GM21723 (cell line): ENCODE data around the gene KLHL5.
"Not testable (repeated sequence)": the region's sequence is repeated elsewhere in the genome, so short reads cannot be mapped to it uniquely, and the experiment has no call there.

ENCODE experiments used
- ATAC-seq: cut with Tn5 transposase; IDR thresholded peaks from one replicate; pipeline ENCODE4 v1.9.1; 2021; ENCODE audit warnings: mild to moderate bottlenecking, moderate library complexity; ENCODE audit not compliant: unreplicated experiment

The KLHL5 gene

GRCh38 chr4:39062094-39062769 lies at the start of gene KLHL5:
KLHL5 (plus strand) TSS chr4:39062232; CDS start chr4:39062653, 421 bp downstream.
- no peak for ATAC-seq

DNA sequence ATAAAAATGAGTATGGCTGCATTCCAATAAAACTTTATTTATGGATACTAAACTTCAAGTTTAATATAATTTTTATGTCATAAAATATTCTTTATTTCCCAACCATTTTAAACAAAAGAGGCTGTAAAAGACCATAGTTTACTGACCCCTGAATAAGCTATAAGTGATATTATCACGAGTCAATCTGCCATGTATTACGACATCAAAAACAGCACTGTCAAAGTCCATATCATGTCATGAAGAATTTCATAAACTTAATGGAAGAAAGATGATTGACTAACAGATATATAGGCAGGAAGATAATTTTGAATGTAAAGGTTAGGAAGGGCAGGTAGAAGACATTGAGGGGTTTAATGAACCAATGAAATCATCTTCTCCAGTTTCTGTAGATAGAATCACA lies 48.0 kb upstream of the KLHL5 start:
- ATAC-seq = no peak

DNA sequence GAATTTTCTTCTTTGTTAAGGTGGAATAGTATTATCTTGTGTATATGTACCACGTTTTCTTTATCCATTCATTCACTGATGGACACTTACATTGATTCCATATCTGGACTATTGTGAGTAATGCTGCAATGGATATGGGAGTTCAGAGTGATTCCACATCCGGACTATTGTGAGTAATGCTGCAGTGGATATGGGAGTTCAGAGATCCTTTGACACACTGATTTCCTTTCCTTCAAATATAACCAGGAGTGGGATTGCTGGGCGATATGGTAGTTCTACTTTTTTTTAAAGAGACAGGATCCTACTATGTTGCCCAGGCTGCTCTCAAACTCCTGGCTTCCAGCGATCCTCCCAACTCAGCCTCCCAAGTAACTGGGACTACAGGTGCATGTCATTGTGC lies 41.9 kb upstream of the KLHL5 start:
- no peak for ATAC-seq

GRCh38 chr4:39021631-39022030 lies 40.4 kb upstream of the KLHL5 start:
- no peak for ATAC-seq

GRCh38 chr4:39022241-39022640 lies 39.8 kb upstream of the KLHL5 start:
- no peak for ATAC-seq

DNA sequence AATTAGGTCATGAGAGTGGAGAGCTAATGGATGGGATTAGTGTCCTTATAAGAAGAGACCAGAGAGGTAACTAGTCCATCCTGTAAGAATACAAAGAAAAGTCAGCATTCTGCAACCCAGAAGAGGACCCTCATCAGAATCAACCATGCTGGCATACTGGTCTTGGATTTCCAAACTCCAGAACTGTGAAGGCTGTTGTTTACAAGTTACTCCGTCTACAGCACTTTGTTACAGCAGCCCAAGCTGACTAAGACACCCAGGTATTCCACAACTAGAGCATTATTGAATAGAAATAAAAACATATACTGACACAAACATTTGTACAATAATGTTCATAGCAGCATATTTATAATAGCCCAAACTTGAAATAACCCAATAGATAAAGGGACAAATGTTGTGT lies 39.0 kb upstream of the KLHL5 start:
- no peak for ATAC-seq

DNA sequence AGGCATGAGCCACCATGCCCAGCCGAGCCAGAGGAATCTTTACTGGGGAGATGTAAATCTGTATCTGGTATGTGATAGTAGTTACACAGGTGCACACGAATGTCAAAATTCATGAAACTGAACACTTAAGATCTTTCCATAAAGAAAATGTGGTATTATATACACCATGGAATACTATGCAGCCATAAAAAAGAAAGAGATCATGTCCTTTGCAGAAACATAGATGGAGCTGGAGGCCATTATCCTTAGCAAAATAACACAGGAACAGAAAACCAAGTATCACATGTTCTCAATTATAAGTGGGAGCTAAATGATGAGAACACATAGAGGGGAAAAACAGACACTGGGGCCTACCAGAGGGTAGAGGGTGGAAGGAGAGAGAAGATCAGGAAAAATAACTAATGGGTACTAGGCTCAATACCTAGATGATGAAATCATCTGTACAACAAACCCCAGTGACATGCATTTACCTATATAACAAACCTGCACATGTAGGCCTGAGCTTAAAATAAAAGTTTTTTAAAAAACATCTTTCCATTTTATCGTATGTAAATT lies 37.6 kb upstream of the KLHL5 start:
- no peak for ATAC-seq

DNA sequence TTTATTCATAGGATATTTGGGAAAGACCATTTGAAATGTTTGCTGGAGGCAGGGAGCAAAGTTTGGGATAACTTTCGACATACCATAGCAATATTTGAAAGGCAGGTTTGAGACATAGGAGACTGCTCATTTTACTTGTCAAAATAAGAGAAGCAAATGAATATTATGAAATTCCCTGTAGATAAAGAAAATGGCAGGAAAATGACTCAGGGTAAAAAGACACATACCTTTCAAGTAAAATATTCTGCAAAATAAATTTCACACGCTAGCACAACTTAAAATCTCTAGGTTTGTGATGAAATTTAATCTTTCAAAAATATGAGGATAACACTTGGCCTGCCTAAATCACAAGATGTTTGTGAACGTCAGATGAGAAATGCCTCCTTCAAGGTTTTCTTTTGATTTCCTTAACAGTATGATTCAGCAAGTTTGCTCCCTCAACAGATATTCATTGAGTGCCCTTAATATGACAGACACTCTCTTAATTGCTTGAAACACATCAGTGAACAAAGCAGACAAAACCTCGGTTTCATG lies 36.4 kb upstream of the KLHL5 start:
- ATAC-seq = no peak

- ATAC-seq = no peak
Measured at GRCh38 chr4:39026096-39026495, 35.9 kb upstream of the KLHL5 start.

DNA sequence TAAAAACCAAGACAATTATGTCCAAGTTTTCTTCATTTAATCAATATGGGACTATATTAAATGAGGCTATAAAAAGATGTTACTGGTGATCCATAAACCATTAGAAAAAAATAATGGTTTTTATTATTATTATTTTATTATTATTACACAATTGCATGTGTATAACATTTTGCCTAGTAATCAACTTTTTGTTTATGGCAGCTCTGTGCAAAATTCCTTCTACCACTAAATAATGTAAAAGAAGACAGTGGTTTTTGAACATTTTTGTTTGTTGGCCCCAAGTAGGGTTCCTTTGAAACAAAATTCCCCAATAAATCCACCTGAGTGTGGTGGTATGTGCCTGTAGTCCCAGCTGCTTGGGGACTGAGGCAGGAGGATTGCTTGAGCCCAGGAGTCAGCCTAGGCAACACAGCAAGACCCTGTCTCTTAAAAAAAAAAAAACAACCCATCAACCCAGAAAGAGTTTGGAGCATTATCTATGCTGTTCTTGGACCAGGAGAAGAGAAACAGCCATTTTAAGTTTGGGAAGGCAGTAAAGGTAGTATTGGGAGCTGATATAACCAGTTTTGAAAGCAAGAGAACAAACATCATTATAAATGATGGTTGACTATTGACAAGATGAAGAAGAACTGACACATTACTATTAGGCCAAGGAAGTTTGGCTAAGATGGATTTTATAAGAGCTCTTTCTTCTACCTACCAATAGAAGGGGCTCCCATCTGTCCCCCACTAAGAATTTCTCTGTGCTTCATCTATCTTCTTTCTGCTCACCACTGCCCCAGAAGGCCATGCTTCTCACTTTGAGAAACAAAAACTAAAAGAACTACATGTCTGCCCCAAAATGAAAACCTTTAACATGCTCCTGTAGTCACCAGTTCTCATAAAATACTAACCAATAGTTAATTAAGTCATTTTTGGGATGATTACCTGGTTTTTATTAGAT lies 32.0 kb upstream of the KLHL5 start:
- peak; percentile 34 for ATAC-seq

- ATAC-seq = peak; percentile 9
Measured at GRCh38 chr4:39030725-39031124, 31.3 kb upstream of the KLHL5 start.

- ATAC-seq = not testable (repeated sequence)
Measured at GRCh38 chr4:39031590-39032020, 30.4 kb upstream of the KLHL5 start.

GRCh38 chr4:39032218-39033085 lies 29.6 kb upstream of the KLHL5 start, which contains the start of gene TMEM156:
TMEM156 (minus strand) TSS chr4:39032409; CDS start chr4:39032313, 96 bp downstream.
- peak; percentile 67 for ATAC-seq

- ATAC-seq = no peak
Measured at GRCh38 chr4:39036172-39036571, 25.9 kb upstream of the KLHL5 start.

- ATAC-seq = no peak
Measured at GRCh38 chr4:39037491-39037825, 24.6 kb upstream of the KLHL5 start.

DNA sequence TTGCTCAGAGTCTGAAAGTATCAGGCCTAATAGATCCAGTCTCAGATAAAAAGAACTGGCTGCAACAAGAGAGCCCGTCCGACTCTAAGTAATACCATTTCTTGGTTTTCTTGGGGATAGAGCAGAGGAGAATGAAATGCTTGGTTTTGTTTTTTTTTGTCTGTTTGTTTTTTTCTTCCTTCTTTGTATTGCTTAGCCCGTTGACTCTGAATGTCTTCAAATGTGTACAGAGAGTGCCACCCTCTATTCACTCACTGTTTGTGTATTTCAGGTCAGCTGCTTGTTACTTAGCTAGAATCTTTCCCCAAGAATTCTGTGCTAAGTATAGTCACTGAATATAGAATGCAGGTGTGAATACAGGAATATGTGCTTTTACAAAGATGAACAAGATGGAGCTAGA lies 24.1 kb upstream of the KLHL5 start:
- no peak for ATAC-seq

- ATAC-seq = no peak
Measured at GRCh38 chr4:39039108-39039507, 22.9 kb upstream of the KLHL5 start.

DNA sequence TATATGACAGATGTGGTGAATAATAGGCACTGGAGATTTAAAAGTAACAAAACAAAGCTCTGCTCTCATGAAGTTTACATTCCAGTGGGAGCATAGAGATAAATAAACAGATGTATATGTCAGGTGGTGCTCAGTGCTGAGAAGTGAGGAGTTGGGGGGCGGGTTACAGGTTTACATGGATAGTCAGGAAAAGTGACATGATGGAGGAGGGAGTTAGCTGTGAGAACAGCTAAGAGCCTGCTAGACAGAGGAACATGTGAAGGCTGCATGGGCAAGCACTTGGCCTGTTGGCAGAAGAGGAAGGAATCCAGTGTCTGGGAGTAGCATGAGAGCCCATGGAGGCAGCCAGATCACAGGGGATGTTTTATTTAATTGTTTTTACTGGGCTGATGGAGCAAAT lies 19.7 kb upstream of the KLHL5 start:
- no peak for ATAC-seq

DNA sequence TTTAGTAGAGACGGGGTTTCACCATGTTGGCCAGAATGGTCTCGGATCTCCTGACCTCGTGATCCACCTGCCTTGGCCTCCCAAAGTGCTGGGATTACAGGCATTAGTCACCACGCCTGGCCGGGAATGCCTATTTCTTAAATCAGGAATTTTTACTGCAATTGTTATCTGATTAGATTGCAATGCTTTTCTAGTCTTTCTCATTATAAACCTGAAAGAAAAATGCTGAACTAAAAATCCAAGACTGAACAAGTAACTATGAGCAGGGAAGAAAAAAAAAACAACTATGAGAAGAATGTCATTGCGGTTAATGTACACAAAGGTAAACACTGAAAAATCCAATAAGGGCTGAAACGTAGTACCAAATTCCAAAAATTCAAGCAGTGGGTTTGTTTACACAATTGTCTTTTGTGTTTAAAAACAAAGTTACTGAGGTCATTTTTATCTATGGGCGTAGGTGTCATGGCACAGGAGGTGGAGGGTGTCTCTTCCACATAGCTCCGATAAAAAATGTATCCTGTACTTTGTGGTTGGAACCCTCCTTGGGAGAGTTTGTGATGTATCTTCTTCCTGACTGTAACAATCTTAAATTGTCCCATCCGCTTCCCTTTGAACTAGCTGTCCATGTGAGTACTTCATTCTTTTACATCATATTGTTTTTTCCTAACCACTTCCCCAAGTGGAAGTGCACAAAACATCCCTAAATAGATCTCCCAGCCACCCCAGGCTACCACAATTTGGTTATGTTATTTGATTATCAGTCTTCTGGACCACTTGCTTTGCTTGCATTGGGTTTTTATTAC lies 18.8 kb upstream of the KLHL5 start:
- ATAC-seq = no peak

DNA sequence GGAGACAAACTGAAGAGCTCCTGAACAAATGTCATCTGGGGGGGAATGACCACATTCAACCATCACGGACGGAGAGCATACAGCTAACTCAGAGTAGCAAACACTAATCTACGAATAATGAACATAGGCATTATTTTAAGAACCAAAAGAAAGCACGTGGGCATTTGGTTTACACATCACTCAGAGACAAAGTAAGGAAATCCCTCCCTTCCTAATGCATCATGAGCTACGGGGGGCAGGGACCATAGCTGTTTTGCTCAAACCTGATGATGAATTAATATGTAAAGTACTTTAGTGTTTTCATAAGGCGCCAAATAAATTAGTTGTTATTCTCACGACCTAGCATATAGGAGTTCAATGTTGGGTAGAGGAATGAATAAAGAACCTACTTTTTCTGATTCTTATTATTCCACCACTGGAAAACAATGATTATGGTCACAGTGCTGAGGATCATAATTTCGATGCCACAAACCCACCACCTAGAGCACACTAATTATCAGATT lies 18.1 kb upstream of the KLHL5 start:
- ATAC-seq = no peak
